Smooth muscle cell of the brain vasculature (primary cell): Measurements from ENCODE around the gene GNG8.
"Not testable (repeated sequence)": the region's sequence is repeated elsewhere in the genome, so short reads cannot be mapped to it uniquely, and the experiment has no call there.

ENCODE experiments used
- DNase-seq: peaks from one replicate; pipeline ENCODE4 v3.0.0-alpha.2; 2012; ENCODE audit warnings: low read depth, low spot score

GNG8 gene

DNA sequence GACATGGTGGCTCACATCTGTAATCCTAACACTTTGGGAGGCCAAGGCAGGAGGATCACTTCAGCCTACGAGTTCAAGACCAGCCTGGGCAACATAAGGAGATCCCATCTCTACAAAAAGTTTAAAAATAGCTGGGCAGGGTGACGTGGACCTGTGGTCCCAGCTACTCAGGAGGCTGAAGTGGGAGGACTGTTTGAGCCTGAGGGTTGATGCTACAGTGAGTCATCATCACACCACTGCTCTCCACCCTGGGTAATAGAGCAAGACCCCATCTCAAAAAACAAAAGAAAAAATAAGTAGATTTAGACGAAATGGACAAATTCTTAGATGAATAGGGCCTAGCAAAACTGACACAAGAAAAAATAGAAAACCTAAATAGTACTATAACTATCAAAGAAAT lies 10.4 kb upstream of the GNG8 start:
- no peak for DNase-seq

DNA sequence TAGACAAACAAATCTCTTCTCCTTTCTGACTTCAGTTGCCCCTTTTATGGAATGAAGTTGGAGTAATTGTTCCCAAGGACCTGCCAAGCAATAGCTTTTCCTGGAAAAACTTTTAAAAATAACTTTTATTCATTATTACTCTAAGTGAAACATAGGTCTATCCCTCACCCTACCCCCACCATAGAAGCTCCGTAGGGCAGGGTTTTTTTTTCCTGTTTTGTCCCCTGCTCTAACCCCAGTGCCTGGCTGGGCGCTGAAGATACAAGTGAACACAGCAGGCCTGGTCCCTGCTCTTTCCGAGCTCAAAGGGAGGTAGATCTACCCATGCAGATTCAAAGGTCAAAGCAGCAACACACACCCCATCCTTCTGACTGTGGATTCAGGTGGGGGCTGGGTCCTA lies 8.7 kb upstream of the GNG8 start:
- DNase-seq: no peak

DNA sequence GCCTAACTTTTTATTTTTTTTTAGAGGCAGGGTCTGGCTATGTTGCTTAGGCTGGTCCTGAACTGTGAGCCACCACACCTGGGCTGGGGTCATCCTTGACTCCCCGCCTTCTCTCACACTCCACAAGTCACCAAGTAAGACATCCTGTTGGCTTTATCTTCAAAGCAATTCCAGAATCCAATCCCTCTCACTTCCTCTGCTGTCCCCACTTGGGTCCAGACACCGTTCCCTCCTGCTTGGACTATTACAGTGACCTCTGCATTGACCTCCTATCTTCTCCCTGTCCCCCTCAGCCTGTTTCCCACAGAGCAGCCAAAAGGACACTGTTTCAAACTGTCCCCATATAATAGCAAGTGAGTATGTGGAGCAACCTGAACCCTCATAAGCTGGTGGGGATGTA lies 4.7 kb upstream of the GNG8 start:
- DNase-seq: no peak

DNA sequence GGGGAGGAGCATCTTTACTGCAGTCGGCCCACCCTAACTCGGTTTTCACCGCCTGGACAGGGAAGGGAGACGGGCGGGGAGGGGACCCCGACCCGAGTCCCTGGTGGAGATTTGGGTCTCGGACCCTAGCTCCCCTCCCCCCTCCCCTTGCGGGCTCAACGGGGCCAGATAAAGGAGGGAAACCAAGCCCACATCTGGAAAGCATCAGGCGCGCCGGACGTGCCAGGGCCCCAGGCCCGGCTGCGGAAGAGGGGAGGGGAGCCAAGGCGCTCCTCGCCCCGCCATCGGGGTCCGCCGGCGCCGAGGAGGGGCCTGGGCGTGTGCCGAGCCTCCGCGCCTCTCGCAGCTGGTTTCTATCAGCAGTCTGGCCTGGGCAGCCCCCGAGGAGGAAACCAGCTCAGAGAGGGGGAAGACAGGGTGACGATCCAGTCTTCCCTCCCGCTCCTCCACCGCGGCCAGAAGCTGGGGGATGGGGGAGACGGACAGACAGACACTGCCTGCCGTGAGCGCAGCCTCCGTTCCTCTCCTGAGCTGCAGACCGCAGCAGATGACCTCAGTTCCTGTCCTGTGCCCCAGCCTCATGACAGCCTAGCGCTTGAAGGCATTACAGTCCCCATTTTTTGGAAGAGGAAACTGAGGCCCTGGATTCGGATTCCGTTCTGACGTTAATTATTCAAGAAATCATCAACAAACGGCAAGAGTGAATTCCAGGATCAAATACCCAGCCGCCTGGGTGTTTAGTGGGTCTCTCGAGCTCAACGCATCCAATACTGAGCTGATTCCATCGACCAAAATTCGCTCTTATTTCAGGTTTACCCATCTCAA lies 3.6 kb upstream of the GNG8 start:
- DNase-seq: no peak

DNA sequence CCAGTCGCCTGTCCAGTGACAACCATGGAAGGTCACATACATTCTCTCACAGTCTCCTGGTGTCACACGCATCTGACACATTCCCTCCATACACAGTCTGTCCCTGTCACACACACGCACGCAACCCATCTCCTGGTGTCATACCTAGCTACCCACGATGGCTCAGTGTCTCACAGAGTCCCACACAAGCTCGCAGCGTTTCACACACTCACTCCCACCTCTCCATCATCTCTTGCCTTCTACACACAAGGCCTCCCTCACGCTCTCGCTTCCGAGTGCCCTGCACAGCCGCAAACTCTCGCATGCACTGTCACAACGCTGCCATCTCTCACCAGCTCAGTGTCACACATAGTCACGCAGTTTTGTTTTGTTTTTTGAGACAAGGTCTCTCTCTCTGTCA lies 1.2 kb upstream of the GNG8 start:
- no peak for DNase-seq

DNA sequence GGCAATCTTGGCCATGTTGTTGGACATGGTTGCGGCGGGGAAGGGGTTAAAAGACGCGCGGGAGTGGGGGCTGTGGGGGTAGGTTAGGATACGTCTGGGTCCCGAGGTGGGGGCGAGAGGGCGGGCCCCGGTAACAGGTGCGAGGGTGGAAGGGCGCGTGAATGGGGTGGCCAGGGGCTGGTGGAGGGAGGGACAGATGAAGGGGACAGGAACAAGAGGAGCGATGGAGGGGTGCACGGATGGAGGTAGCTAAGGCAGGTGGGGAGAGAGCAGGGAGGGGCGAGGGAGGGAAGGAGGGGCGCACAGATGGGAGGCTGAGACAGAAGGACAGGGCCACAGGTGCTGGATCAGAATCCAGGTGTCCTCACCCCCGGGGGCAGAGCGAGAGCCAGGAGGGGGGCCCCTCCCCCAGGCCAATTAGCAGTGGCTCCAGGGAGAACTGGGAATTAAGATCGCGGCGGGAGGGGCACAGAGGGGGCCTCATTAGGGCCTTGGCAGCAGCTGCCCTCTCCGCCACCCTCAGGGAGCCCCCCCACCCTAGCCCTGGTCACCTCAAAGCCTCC lies 1.3 kb downstream of the GNG8 start:
- DNase-seq: no peak

DNA sequence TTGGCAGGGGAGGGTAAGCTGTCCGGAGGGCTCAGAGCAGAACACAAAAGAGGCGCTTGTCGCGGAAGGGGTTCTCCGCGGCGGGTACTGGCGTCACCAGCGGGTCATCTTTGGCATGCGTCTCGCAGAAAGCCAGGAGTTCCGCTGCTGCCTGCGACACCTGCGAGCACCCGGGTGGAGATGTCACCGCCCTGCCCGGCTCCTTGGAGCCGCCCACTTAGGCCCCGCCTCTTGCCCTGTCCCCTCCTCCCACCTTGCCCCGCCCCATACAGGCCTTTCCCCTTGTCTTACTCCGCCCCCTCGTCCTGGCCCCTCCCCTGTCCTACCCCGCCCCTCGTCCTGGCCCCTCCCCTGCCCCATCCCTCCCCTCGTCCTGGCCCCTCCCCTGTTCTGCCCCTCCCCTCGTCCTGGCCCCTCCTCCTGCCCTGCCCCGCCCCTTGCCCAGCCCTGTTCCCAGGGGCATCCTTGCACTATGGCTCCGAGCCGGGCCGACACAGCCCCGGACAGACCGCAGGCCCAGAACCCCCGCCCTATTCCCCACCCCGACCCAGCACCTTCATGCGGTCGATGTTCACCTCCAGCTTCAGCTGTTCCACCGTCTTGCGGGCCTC lies 1.9 kb downstream of the GNG8 start:
- DNase-seq: no peak

DNA sequence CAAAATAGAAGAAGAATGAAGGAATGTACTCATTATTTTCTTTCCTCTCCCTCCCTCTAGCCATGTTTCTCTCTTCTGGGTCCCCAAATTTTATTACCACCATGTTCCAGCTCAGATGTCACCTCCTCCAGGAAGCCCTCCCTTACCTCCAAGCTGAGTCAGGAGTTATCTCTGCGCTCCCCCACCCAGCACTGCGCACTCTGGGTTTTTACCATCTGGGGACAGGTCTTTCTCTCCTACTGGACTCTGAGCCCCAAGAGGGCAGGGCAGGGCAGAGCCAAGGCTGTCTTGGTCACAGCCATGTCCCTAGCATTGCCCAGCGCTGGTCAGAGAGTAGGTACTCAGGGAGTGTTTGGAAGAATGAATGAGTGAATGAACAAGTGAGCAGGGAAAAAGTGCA lies 2.9 kb downstream of the GNG8 start:
- no peak for DNase-seq

DNA sequence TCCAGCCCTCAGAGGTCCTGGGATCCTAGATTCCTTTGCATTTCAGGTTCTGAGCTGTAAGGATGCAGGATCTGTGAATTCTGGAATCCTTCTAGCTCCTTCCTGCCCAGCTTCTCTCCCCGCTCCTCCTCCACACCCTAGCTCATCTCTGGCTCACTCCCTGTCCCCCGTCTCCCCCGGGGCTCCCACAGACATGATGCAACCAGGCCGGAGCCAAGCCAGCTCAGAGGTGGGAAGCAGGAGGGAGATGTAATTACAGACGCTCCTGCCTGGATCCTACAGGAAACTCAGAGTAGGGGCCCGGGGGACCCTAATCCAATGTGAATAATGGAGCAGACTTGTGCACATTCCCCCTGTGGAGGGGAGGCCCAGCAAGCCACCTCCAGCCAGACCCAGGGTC lies 4.5 kb downstream of the GNG8 start:
- DNase-seq: no peak

DNA sequence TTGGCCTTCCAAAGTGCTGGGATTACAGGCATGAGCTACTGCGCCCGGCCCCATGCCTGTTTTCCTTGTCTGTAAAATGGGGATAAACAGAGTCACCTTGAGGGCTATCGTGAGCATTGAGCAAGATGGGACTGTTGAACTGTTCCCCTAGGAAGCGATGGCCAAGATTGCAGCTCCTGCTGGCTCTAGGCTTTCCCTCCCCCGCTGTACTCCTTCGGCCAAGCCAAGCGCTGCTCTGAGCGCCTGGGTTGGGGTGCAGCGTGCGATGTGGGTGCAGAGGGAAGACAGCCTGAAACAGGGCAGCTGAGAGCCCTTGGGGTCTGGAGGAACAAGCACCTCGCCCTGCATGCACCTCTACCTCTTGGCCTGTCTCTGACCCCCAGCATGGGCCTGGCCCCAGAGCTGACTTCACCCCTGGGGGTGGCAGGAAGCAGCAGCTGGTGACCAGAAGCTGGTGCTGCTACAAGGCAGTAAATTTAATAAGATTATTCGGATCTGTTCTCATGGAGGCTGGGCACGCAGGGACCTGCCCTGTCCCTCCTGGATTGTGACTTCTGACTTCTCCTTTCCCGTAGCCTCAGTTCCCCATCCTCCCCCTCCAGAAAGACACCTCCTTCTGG lies 5.3 kb downstream of the GNG8 start:
- no peak for DNase-seq

DNA sequence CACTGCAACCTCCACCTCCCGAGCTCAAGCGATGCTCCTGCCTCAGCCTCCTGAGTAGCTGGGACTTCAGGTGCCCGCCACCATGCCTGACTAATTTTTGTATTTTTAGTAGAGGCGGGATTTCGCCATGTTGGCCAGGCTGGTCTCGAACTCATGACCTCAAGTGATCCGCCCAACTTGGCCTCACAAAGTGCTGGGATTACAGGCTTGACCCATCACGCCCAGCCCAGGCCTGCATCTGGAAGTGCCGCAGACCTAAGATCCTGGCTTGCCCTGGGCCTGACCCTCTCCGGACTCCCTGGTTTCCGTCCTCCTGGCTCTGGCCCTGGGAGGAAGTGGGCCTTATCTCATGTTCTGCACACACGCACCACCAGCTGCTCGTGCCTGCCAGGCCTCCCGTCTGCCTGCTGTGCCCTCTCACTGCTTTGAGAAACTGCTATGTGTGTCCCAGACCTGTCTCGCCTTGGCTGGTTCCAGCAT lies 6.4 kb downstream of the GNG8 start:
- no peak for DNase-seq

DNA sequence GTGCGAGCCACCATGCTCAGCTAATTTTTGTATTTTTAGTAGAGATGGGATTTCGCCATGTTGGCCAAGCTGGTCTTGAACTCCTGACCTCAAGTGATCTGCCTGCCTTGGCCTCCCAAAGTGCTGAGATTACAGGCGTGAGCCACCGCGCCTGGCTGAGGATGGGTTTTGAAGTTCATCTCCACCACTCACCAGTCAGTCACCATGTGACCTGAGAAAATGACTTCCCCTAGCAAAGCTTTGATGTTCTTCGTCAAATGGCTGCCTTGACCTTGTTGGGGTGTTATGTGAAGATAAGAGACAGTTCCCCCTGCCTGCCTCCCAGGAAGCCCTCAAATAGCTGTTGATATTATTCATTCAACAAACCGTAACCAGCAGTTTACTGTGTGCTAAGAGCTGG lies 7.0 kb downstream of the GNG8 start:
- not testable (repeated sequence) for DNase-seq

DNA sequence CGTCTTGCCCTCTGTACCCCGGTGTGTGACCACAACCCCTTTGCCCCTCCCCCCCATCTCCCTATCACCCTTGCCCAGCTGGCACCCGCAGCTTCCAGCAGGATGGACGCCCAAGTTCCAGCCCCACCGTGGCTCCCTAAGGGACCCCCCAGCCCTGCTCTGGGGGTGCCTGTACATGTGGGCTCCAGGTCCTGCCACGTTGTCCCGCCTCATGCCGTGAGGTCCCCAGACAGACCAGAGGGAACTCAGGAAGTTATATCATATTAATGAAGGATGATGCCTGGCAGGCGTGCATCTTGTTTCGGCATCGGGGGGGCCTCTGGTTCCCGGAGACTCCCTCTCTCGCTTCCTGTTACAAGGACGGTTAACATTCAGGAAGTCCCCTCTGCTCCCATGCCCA lies 9.6 kb downstream of the GNG8 start:
- DNase-seq: no peak

DNA sequence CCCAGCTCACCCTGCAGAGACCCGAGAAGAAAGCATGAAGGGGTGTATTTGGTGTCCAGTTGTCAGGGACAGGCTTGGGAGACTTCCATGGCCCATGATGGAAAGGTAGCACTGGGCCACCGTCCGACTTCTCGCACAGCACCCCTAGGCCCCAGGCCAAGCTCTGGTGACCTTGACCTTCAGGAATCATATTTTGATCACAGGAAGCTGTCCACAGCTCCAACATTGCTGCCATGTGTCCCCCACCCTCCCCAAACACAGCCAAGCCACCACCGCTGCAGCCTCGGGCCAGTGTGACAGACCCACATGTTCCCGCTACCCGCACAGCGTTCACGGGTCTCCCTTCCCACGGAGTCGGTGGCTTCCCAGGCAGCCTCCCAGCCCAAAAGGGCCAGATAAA lies 10.3 kb downstream of the GNG8 start:
- no peak for DNase-seq

DNA sequence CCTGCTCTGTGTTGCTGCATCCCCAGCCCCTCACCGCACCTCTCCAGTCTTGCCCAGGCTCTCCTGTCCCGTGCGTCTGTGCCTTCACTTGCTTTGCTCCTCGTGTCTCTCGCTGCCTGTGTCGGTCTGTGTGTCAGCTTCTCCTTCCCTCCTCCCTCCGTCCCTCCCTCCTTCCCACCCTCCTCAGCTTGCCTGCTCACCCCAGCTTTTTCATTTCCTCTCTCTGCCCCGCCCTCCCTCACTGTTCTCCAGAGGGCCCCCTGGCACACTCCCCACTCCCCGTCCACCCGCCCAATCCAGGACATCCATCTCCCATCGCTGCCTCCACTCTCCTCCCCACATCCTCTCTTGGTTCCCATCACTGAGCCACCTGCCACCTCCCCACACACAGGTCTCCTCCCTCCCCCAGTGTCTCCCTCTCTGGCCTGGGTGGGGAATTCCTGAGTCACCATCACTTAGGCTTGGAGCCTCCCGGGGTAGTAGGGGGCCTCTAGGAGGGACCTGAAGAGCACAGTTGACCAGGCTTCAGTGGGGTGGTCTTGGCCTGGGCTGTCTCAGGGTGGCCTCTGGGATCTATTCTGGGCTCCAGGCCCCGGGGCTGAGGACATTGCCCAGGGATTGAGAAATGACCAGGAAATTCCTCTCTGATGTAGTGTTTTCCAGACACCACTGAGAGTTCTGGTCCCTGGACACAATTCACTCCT lies 10.9 kb downstream of the GNG8 start, which contains the start of gene PTGIR:
TSS of gene PTGIR (minus strand) at position 132 of the 704 bp plus-strand sequence. CDS start 864 bp downstream, outside the sequence.
- no peak for DNase-seq

DNA sequence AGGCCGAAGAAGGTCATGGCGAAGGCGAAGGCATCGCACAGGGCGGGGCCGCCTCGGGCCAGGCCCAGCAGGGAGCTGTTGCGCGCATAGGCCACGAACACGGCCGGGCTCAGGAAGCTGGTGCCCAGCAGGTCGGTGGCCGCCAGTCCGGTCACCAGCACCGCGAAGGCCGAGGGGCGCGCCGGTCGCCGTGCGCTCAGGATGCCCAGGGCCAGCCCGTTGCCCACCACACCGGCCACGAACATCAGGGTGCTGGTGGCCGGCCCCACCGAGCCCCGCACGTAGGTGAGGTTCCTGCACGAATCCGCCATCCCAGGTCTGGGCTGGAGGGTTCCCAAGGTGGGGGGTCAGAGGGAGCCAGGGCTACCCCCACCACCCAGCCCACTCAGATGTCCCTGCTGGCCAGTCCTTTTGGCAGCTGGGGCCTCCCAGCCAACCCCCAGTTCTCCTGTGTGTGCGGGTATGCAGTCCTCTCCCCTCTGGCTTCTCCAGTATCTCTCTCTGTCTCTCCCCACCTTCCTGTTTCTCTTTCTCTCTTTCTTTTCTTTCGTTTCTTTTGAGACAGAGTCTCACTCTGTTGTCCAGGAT lies 12.0 kb downstream of the GNG8 start:
- DNase-seq: no peak

DNA sequence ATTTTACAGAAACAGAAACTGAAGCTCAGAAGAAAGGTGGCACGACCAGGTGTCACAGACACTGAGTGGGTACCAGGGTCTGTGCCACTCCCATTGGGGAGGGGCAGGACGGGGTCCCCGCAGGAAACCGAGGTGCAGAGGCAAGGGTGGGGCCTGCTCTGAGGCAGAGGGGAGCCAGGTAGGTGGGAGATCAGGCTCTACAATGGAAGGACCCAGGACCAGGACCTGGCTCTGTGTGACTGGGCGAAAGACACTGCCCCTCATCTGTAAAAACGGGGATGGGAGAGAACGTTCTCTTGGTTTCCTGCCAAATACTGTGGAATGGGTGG lies 13.9 kb downstream of the GNG8 start:
- DNase-seq: no peak

DNA sequence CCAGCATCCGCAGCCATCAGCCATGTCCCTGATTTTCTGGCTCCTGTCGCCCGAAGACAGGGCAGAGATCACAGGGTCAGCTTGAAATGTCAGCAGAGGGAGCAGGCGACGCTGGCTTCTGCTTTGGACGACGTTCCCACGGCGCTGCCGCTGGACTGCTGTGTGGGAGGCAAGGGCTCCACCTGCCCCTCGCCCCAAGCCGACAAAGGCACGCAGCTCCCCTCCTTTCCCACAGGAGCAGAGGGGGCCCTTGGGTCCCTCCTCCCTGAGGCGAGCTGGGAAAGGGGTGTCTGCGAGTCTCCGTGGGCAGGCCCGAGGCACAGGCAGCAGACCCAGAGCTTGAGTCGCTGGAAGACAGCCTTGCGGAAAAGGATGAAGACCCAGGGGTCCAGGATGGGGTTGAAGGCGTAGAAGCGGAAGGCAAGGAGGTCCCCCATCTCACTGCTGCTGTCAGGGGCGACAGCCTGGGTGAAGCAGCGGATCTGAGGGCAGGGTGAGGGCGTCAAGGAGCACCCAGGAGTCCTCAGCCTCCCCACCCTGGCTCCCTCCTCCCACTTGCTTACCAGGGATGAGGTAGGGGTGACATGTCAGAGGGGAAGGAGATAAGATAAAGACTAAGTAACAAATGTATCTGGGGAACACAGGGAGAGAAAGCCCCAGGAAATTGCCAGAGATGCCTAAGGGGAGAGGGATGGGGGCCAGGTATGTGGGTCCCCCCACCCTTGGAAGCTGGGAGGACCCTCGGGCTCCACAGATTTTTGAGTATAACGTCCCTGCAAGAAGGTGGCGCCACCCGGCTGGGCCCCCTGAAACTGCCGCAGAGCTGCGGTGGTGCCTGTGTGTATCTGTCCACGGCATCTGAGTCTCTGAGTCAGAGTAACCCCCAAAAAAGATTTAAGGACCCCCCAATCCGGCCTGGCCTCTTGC lies 14.5 kb downstream of the GNG8 start:
- no peak for DNase-seq

DNA sequence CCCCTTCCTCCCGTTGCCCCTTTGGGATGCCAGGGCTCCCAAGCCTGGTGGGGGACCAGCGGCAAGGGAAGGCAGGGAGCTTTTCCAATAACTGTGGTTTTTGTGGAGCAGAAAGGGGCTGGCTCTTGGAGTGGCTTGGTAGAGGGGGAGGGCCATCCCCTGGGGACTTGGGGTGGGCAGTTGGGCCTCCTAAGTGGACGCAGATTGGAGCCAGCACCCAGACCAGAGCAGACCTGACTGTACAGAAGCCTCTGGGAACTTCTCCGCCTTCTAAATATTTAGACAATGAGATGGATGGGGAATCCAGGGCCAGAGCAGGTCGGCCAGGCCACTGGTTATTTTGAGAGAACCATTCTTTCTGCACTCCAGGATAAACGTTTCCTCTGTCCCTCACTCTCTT lies 15.3 kb downstream of the GNG8 start:
- no peak for DNase-seq

DNA sequence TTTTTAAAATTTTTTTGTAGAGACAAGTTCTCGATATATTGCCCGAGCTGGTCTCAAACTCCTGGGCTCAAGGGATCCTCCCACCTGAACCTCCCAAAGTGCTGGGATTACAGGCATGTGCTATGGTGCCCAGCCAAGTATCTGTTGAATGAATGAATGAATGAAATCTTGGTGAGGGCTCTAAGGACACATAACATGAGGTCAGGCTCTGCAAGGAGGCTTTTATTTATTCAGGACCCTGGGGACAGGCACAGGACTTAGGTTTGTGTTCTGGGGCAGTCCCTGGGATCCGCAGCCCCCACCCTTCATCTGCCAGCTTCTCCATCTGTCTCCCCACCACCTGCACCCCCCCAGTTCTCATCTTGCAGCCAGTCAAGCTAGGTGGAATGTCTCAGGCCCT lies 15.7 kb downstream of the GNG8 start:
- no peak for DNase-seq
